Stimulated activated CD8-positive, alpha-beta memory T cell treated with anti-CD3 and anti-CD28 coated beads, Interleukin-12 subunit alpha, Interleukin-12 subunit beta, amount 100 ng/mL, for 1 hour (primary cell): ENCODE data around the gene FOXJ2.
"Not testable (repeated sequence)": the region's sequence is repeated elsewhere in the genome, so short reads cannot be mapped to it uniquely, and the experiment has no call there.

ENCODE experiments used
- DNase-seq: peaks from one replicate; pipeline ENCODE4 v3.0.0-alpha.2; 2020; ENCODE audit warnings: low read depth

FOXJ2 gene

GRCh38 chr12:8032242-8033152 is at the start of gene FOXJ2:
Gene FOXJ2 (plus strand): TSS chr12:8032716. CDS start chr12:8039833, 7,117 bp downstream.
- DNase-seq: peak; percentile 57

DNA sequence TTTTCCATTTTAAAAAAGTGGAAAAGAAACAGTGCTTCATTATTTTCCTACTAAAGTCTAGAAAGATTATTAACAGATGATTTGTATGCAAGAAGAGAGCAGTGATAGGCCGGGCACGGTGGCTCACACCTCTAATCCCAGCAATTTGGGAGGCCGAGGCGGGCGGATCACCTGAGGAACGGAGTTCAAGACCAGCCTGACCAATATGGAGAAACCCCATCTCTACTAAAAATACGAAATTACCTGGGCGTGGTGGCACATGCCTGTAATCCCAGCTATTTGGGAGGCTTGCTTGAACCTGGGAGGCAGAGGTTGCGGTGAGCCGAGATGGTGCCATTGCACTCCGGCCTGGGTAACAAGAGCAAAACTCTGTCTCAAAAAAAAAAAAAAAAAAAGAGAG is 49.5 kb upstream of the FOXJ2 start:
- not testable (repeated sequence) for DNase-seq

GRCh38 chr12:7983460-7983859 is 49.1 kb upstream of the FOXJ2 start:
- not testable (repeated sequence) for DNase-seq

- DNase-seq: no peak
Measured at GRCh38 chr12:7984900-7985299, 47.6 kb upstream of the FOXJ2 start.

DNA sequence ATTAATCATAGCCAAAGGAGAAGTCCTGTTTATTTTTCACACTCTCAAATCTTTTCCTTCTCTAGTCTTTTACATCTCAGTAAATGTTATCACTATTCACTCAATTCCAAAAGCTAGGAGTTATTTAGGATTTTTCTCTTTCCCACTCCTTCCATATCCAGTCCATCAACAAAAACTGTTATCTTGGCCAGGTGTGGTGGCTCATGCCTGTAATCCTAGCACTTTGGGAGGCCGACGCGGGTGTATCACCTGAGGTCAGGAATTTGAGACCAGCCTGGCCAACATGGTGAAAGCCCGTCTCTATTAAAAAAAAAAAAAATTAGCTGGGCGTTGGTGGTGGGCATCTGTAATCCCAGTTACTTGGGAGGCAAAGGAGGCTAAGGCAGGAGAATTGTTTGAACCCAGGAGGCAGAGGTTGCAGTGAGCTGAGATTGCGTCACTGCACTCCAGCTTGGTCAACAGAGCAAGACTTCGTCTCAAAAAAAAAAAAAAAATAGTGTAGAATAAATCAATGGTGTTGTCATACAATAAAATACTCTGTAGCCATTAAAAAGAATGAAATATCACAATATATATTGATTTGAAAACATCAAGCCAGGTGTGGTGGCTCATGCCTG is 46.6 kb upstream of the FOXJ2 start:
- DNase-seq: no peak

GRCh38 chr12:7989827-7990491 is 42.6 kb upstream of the FOXJ2 start:
- DNase-seq: peak; percentile 30

DNA sequence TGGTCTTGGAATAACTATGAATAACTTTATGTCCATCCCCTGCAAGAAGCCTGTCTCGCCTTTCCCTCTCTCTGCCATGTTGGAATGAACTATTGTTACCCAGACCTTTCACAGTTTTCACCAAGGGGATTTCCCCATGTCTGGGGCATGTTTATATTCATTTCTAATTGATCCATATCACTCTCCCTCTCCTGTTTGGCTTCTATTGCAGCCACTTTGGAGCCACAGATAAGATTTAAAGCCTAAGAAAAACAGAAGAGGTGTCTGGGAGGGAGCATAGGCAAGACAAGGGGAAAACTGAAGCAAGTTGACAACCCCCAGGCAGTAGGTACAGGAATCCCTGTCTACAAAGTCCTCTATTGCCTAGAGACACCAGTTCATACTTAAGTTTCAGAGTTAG is 41.0 kb upstream of the FOXJ2 start:
- DNase-seq: no peak

DNA sequence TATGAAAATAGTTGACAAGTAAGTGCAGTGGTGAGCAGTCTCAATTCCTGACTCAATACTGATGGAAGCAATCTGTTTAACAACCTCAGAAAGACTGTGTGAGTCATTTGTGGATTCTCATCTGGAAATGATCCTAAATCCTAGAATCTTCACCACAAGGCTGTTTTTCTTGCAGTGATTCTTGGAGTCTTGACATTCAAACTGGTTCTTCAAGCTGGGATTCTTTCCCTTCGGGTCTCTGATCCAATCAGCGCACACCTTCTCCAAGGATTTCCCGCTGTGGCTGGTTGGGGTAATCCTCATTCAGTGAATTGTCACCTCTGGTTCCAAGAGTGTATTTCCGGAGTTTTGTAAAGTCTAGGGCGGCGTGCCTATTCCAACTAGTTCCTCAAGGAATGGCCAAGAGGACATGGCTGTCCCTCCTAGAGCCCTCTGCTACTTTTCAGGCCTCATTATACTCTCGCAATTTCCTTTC is 37.7 kb upstream of the FOXJ2 start:
- DNase-seq: no peak

DNA sequence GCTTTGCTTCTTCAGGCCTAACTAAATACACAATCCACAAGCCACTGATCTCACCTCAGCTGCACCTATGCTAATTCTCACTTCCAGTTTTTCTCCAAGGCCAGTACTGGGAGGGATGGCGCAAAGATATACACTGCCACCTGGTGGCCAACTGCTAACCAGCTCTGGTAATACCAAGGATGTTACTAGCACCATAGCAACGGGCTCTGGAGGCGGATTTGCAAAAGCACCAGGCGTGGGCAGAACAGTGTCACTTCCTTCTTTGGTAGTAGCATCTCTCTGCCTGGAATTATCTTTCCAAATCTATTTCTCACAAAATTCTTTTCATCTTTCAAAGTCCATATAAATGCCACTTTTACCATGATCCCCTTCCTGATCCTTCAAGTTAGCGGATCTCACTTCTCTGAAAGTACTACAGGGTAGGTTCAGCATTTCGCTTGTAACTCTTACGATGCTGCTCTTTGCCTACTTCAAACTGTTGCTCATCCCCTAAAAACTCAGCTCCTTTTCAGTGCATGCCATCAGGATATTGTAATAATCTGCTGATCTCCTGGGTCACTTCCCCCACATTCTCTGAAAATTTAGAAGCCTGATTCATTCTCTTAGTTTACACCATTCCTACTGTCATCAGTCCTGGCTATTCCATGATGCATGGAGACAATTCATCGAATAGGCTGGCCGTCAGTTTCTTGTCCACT is 37.1 kb upstream of the FOXJ2 start:
- peak; percentile 77 for DNase-seq

GRCh38 chr12:8000827-8001226 is 31.7 kb upstream of the FOXJ2 start:
- DNase-seq: not testable (repeated sequence)

- not testable (repeated sequence) for DNase-seq
Measured at GRCh38 chr12:8001496-8001895, 31.0 kb upstream of the FOXJ2 start.

- DNase-seq: not testable (repeated sequence)
Measured at GRCh38 chr12:8004897-8005296, 27.6 kb upstream of the FOXJ2 start.

GRCh38 chr12:8011331-8011730 is 21.2 kb upstream of the FOXJ2 start:
- no peak for DNase-seq

GRCh38 chr12:8012651-8013309 is 19.7 kb upstream of the FOXJ2 start:
- no peak for DNase-seq

DNA sequence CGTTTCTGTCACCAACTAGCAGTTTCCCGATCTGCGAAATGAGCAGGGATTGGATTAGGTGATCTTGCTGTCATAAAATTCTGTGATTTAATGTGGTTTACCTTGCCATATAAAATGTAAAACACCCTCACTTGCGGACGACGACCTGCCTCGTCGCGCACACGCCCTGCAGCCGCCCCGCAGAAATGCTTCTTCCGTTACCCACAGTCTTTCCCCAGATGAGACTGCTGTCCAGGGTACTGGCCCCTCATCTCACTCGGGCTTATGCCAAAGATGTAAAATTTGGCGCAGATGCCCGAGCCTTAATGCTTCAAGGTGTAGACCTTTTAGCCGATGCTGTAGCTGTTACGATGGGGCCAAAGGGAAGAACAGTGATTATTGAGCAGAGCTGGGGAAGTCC is 17.7 kb upstream of the FOXJ2 start:
- no peak for DNase-seq

DNA sequence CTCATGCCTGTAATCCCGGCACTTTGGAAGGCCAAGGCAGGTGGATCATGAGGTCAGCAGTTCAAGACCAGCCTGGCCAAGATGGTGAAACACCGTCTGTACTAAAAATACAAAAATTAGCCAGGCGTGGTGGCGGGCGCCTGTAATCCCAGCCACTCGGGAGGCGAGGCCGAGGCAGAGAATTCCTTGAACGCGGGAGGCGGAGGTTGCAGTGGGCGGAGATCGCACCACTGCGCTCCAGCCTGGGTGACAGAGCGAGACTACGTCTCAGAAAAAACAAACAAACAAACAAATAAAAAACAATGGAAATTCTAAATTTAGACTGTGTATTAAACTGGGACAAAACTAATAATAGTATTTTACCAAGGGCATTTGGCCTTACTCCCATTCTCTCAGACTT is 14.3 kb upstream of the FOXJ2 start:
- DNase-seq: not testable (repeated sequence)

DNA sequence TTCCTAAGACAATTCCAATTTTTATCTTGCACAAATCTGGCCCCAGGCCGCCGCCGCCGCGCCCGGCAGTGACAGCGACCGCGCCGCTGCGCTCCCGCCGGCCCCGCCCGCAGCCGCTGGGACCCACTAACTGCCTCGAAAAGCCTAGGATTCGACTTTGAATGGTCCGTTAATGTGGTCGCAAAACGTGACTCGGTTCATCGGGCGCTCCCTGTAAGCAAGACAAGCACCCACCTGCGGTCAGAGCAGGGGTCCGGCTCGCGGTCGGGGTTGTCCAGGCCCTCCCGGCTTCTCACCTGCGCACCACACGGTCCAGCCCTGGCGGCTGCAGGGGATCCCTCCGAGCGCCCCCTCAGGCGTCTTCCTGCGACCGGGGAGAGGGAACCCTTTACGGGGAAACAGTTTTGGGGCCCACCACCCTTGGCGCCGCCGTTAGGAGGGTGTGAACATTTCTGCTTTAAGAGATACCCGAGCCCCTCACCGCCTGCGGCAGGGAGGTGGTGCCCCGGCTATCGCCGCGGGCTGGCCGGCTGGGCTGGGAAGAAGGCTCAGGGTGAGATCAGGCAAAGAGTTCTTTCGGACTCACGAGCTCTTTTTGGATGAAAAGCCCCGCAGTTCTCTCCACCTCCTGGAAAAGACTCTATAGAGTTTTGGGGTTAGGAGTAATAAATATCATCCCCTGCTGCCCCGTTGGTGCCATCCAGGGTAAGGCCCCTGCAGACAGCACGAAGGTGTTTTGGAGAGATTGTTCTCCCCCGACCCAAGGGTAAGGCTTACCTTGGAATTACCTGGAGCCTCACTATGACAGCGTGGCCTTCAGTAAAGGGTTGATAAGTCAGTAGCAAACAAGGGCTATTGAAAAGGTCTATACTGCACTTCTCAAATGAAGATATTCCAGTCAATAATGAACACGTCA is 13.6 kb upstream of the FOXJ2 start:
- no peak for DNase-seq

DNA sequence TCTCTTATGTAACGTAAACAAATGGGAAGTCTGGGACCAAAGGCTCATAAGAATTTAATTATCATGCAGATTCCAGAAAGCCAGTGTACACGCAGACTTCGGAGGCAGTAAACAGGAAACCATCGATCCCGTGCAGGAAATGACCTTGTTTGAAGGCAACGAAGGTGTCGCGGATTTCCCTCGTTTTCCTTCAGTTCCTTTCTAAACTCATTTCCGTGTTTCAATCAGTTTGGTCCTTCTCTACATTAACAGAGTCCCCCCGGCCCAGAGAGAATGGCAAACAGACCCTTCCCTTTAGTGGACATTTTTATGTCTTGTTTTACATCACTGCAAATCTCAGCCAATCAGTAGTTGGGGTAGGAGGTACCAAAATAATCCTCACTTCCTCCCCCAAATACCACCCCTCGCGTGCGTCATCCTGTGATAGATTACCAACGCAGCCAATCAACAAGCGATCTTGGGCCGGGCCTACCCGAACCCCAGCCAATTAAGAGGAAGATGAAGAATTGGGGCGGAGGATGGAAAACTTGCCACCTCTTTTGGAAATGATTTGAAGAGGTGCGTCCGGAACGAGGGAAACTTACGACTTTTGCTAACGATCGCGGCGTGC is 6.1 kb upstream of the FOXJ2 start:
- peak; percentile 95 for DNase-seq

GRCh38 chr12:8027856-8028255 is 4.7 kb upstream of the FOXJ2 start:
- DNase-seq: no peak

- DNase-seq: no peak
Measured at GRCh38 chr12:8028267-8028666, 4.2 kb upstream of the FOXJ2 start.
